Retinal pigment epithelial cell (primary cell): ENCODE results near the gene FYCO1.

Experiments used
- DNase-seq: peaks from one replicate; pipeline ENCODE4 v3.0.0-alpha.2; 2010; ENCODE audit warnings: low read depth
- H3K4me3 ChIP-seq: 2 replicates; pipeline ENCODE4 v1.5.1; 2011; ENCODE audit warnings: mild to moderate bottlenecking, low read length, control low read depth, moderate library complexity
- CTCF ChIP-seq: conservative IDR thresholded peaks from 2 replicates; pipeline ENCODE4 v1.5.1; 2011; ENCODE audit warnings: low read depth, low read length, control low read depth, inconsistent platforms

FYCO1 gene

GRCh38 chr3:45922950-45923590 lies 72.6 kb downstream of the FYCO1 start:
- no peak for DNase-seq
- no peak for TF ChIP-seq CTCF
- H3K4me3 ChIP-seq, result no peak overlapping the region

GRCh38 chr3:45922039-45922326 lies 73.6 kb downstream of the FYCO1 start:
- TF ChIP-seq CTCF, result no peak
- no peak for DNase-seq
- no peak overlapping the region for H3K4me3 ChIP-seq

- no peak for TF ChIP-seq CTCF
These were observed 74.2 kb downstream of the FYCO1 start for GRCh38 chr3:45921158-45922038.

GRCh38 chr3:45917146-45917898 lies 78.3 kb downstream of the FYCO1 start:
- no peak for TF ChIP-seq CTCF
- DNase-seq, result no peak
- H3K4me3 ChIP-seq, result no peak overlapping the region

More at GRCh38 chr3:45921158-45922038, 74.2 kb downstream of the FYCO1 start:
- no peak overlapping the region for H3K4me3 ChIP-seq
- DNase-seq, result no peak

- no peak for TF ChIP-seq CTCF
- no peak overlapping the region for H3K4me3 ChIP-seq
- peak; percentile 67 for DNase-seq
These were observed 79.9 kb downstream of the FYCO1 start for GRCh38 chr3:45915518-45916231.

- no peak for TF ChIP-seq CTCF
- no peak for DNase-seq
- no peak overlapping the region for H3K4me3 ChIP-seq
These were observed 80.6 kb downstream of the FYCO1 start for GRCh38 chr3:45915059-45915439.
